T-cell (primary cell): ENCODE measurements around the gene ZYG11B. TPM values are rescaled to one million over a fixed set of nuclear protein-coding genes. Genes with fewer than 3 reads are reported as not detected.
"Not testable (repeated sequence)": the region's sequence is repeated elsewhere in the genome, so short reads cannot be mapped to it uniquely, and the experiment has no call there.

Experiments
- ATAC-seq, 4 experiments: fragments of 200-7000 bp in 3 of 4; fragments of 150-1000 bp in 1 of 4; cut with Tn5 transposase; replicated peaks in 1 of 4; 1 replicate in 3 of 4; 2 replicates in 1 of 4; pipeline ENCODE4 v1.10.0; 2021; ENCODE audit warnings: moderate library complexity in 3 of 4, mild to moderate bottlenecking in 2 of 4, moderate number of reproducible peaks in 1 of 4
- CTCF ChIA-PET, 2 donors: fragments of 300-600 bp; sonication (Branson Sonifier 250); formaldehyde crosslinking; loops; one replicate each; lab custom pipeline; 2022; ENCODE audit warnings: antibody characterized with exemption in 2 of 2; lab: Charles Lee
- POLR2A ChIA-PET, 2 donors: fragments of 300-600 bp; sonication (Branson Sonifier 250); formaldehyde crosslinking; loops; one replicate each; lab custom pipeline; 2022; ENCODE audit warnings: antibody characterized with exemption in 2 of 2; lab: Charles Lee
- DNase-seq, 35 experiments: peaks; one replicate each; pipeline versions ENCODE4 v3.0.0 to v3.0.0-alpha.2; 2013 to 2023
- H3K27ac ChIP-seq: one replicate; pipeline ENCODE4 v1.5.1; 2013; ENCODE audit warnings: low read length
- H3K27me3 ChIP-seq, 2 experiments: replicated peaks in 1 of 2; 1 replicate in 1 of 2; 2 replicates in 1 of 2; pipeline versions ENCODE4 v1.6.1 to v1.7.0; 2013; ENCODE audit warnings: low read length in 1 of 2, mixed read lengths in 1 of 2; ENCODE audit not compliant: control insufficient read depth in 2 of 2, insufficient read depth in 2 of 2; ENCODE audit errors: extremely low read depth in 1 of 2
- H3K36me3 ChIP-seq, 2 donors: 1 replicate in 1 of 2; 2 replicates in 1 of 2; pipeline versions ENCODE4 v1.6.1 to v1.7.0; 2013; ENCODE audit warnings: low read length in 1 of 2; ENCODE audit not compliant: control insufficient read depth in 2 of 2, insufficient read depth in 1 of 2; ENCODE audit errors: extremely low read depth in 1 of 2
- H3K4me1 ChIP-seq, 2 experiments: 1 replicate in 1 of 2; 2 replicates in 1 of 2; pipeline versions ENCODE4 v1.6.1 to v1.7.0; 2013; ENCODE audit warnings: low read length in 2 of 2, mixed read lengths in 1 of 2; ENCODE audit not compliant: insufficient read depth in 2 of 2, control insufficient read depth in 1 of 2; ENCODE audit errors: extremely low read depth in 1 of 2
- H3K4me3 ChIP-seq, 2 donors: 1 replicate in 1 of 2; 2 replicates in 1 of 2; pipeline versions ENCODE4 v1.5.1 to v1.7.0; 2013; ENCODE audit warnings: mild to moderate bottlenecking in 2 of 2, low read length in 1 of 2, moderate library complexity in 1 of 2; ENCODE audit not compliant: control insufficient read depth in 1 of 2; ENCODE audit errors: extremely low read depth in 1 of 2
- H3K9me3 ChIP-seq: 2 replicates; pipeline ENCODE4 v1.7.0; 2013
- H3K27ac Mint-ChIP-seq, 2 donors: one replicate each; pipeline ENCODE4 v1.8.0; 2020 to 2021; ENCODE audit warnings: mild to moderate bottlenecking in 2 of 2, mixed read lengths in 2 of 2
- H3K27me3 Mint-ChIP-seq, 2 donors: one replicate each; pipeline ENCODE4 v1.8.0; 2021 to 2022; ENCODE audit warnings: mixed read lengths in 2 of 2
- H3K36me3 Mint-ChIP-seq: one replicate; pipeline ENCODE4 v1.8.0; 2021; ENCODE audit warnings: mixed read lengths
- H3K4me1 Mint-ChIP-seq, 3 donors: one replicate each; pipeline ENCODE4 v1.8.0; 2020 to 2022; ENCODE audit warnings: mixed read lengths in 3 of 3, mild to moderate bottlenecking in 1 of 3
- H3K4me3 Mint-ChIP-seq, 3 donors: one replicate each; pipeline ENCODE4 v1.8.0; 2020 to 2022; ENCODE audit warnings: mild to moderate bottlenecking in 3 of 3, mixed read lengths in 3 of 3, moderate library complexity in 3 of 3
- H3K9me3 Mint-ChIP-seq, 3 donors: one replicate each; pipeline ENCODE4 v1.8.0; 2020 to 2022; ENCODE audit warnings: mixed read lengths in 3 of 3
- WGBS: methylation state at CpG from one replicate; pipeline ENCODE4 v1.1.5; 2013; ENCODE audit warnings: missing lambda C conversion rate; ENCODE audit not compliant: insufficient coverage; 5-methylcytosine and 5-hydroxymethylcytosine counted together
- total RNA-seq, 35 experiments: library from RNA in 6 of 35; stranded (reverse) in 6 of 35; fragments of 120-200 nt in 1 of 35; gene quantifications; one replicate each; pipeline versions ENCODE4 v1.2.1 to v1.2.4 and lab custom pipeline; 2013 to 2026

ZYG11B gene
- total RNA-seq, 5 donors from 2014 or later (not counting 1 experiment from before 2014, with no cell fraction given), result 16.6 to 22.2 (median 20.1) TPM

DNA sequence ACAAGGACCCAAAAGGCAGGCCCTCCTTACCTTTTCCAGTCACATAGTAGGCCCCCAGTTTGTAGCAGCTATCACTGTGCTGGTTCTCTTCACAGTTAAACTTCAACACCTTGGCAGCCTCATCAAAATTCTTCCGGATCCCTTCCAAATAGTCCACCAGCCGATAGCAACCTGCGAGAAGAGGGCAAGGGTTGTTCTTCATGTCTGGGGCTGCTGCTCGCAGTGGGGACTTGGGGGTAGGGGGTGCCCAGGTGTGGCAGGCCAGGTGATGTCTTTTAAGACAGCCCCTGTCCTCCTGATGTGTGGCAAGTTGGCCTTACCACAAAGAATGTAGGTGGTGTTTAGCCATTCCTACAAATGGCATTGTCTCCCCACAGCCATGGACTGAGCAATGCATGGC lies 33.6 kb upstream of the ZYG11B start:
- ATAC-seq, result no peak
- no peak for DNase-seq
- H3K27me3 ChIP-seq, result no peaks in the 10 kb centered on the region
- peaks cover 7 to 8% of the 10 kb centered on the region in 2 donors for H3K36me3 ChIP-seq
- Mint-ChIP-seq H3K9me3 (no peaks in the 10 kb centered on the region), H3K27ac (no peak overlapping the region), H3K4me1 (peaks cover 6 to 8% (median 8%) of the 10 kb centered on the region in 3 donors), H3K36me3 (peaks cover 18% of the 10 kb centered on the region), H3K4me3 (no peak overlapping the region), H3K27me3 (no peaks in the 10 kb centered on the region)
- WGBS, result no CpG with 5 or more reads among the region's 4 CpGs
- CTCF ChIA-PET, result no interaction called here
- peaks cover 3 to 5% of the 10 kb centered on the region in 2 experiments for H3K4me1 ChIP-seq
- H3K9me3 ChIP-seq, result no peaks in the 10 kb centered on the region
- H3K4me3 ChIP-seq, result no peak overlapping the region
- no peak overlapping the region for H3K27ac ChIP-seq
- POLR2A ChIA-PET, result no interaction called here

DNA sequence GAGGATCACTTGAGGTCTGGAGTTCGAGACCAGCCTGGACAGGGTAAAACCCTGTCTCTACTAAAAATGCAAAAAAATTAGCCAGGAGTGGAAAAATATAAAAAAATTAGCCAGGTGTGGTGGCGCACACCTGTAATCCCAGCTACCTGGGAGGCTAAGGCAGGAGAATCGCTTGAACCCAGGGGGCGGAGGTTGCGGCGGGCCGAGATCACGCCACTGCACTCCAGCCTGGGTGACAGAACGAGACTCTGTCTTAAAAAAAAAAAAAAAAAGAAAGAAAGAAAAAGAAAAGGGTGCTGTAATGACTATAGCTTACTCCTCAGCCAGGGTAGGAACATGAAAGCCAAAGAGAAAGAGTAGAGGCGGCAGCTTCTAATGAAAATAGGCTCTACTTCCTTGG lies 32.9 kb upstream of the ZYG11B start:
- ATAC-seq, H3K9me3 Mint-ChIP-seq, H3K27ac Mint-ChIP-seq, H3K27ac ChIP-seq, H3K9me3 ChIP-seq, DNase-seq, H3K4me3 Mint-ChIP-seq, H3K36me3 ChIP-seq, H3K27me3 ChIP-seq, H3K4me1 ChIP-seq, H3K4me3 ChIP-seq, H3K27me3 Mint-ChIP-seq: not testable (repeated sequence)
- H3K36me3 Mint-ChIP-seq, result peaks cover 18% of the 10 kb centered on the region
- POLR2A ChIA-PET, result interaction anchor here in 1 of 2 donors (0.5 to 0.6 kb wide), 2 partner anchors 140 to 143 kb away, joined by 3 to 8 read pairs; partner anchors contain the start of gene TUT4
- peaks cover 10 to 11% (median 11%) of the 10 kb centered on the region in 3 donors for H3K4me1 Mint-ChIP-seq
- CTCF ChIA-PET, result interaction anchor here in 1 of 2 donors (0.5 kb wide), 1 partner anchor 52 kb away, joined by 4 read pairs; no protein-coding TSS in a partner anchor
- WGBS, result 100% methylated on average over 1 of the region's 10 CpGs

DNA sequence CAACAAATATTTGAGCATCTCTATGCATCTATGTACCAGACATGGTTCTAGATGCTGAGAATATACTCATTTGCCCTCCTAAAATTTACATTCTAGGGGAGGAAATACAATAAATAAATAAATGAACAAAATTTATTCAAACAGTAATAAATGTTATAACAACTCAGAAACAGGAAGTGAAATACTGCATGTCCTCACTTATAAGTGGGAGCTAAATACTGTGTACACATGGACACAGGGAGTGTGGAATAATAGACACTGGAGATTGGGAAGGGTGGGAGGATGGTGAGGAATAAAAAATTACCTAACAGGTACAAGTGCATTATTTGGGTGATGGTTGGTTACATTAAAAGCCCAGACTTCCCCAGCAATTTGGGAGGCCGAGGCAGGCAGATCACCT lies 32.4 kb upstream of the ZYG11B start:
- CTCF ChIA-PET, result interaction anchor here in 1 of 2 donors (0.5 kb wide), 1 partner anchor 52 kb away, joined by 4 read pairs; no protein-coding TSS in a partner anchor

DNA sequence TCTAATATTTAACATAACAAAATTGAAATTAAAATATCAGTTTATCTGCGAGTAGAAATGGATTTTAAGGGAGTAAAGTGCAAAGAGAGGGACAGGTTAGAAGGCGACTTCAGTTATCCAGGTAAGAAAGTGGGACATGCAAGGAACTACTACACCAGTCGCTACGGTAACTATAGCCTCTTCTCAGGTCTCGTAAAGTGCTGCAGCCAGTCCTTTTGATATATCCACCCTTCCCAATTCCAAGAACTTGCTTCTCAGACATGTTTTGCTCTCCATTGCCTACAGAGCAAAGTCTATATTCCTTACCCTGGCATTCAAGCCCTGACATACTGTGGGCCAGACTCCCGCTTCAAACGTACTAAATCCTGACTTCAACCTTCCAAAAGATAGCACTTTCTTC lies 30.6 kb upstream of the ZYG11B start:
- Mint-ChIP-seq H3K27me3 (no peaks in the 10 kb centered on the region), H3K4me3 (peak overlapping the region in 2 of 3 donors; percentile 1 to 3), H3K36me3 (peaks cover 18% of the 10 kb centered on the region), H3K4me1 (peaks cover 15 to 17% (median 17%) of the 10 kb centered on the region in 3 donors), H3K9me3 (no peaks in the 10 kb centered on the region), H3K27ac (no peak overlapping the region)
- Histone ChIP-seq H3K27ac (no peak overlapping the region), H3K27me3 (no peaks in the 10 kb centered on the region), H3K36me3 (peaks cover 5 to 7% of the 10 kb centered on the region in 2 donors), H3K4me3 (no peak overlapping the region), H3K9me3 (no peaks in the 10 kb centered on the region), H3K4me1 (peaks cover 6 to 13% of the 10 kb centered on the region in 2 experiments)
- ATAC-seq (no peak), DNase-seq (no peak)
- 98% methylated on average over 4 of the region's 7 CpGs for WGBS
- POLR2A ChIA-PET, result interaction anchor here in 1 of 2 donors (0.6 kb wide), 1 partner anchor 229 kb away, joined by 3 read pairs; no protein-coding TSS in a partner anchor
- CTCF ChIA-PET, result no interaction called here

More for the DNA sequence above, 32.4 kb upstream of the ZYG11B start:
- Histone ChIP-seq H3K9me3 (no peaks in the 10 kb centered on the region), H3K36me3 (peaks cover 5 to 7% of the 10 kb centered on the region in 2 donors), H3K4me3 (no peak overlapping the region), H3K4me1 (peaks cover 6 to 13% of the 10 kb centered on the region in 2 experiments), H3K27ac (no peak overlapping the region), H3K27me3 (no peaks in the 10 kb centered on the region)
- peaks cover 15 to 16% (median 16%) of the 10 kb centered on the region in 3 donors for H3K4me1 Mint-ChIP-seq
- H3K36me3 Mint-ChIP-seq, result peaks cover 18% of the 10 kb centered on the region
- POLR2A ChIA-PET, result no interaction called here
- DNase-seq (no peak), ATAC-seq (no peak)
- 100% methylated on average over 1 of the region's 1 CpG for WGBS
- no peaks in the 10 kb centered on the region for H3K9me3 Mint-ChIP-seq
- no peak overlapping the region for H3K27ac Mint-ChIP-seq
- H3K27me3 Mint-ChIP-seq, result no peaks in the 10 kb centered on the region
- no peak overlapping the region for H3K4me3 Mint-ChIP-seq

DNA sequence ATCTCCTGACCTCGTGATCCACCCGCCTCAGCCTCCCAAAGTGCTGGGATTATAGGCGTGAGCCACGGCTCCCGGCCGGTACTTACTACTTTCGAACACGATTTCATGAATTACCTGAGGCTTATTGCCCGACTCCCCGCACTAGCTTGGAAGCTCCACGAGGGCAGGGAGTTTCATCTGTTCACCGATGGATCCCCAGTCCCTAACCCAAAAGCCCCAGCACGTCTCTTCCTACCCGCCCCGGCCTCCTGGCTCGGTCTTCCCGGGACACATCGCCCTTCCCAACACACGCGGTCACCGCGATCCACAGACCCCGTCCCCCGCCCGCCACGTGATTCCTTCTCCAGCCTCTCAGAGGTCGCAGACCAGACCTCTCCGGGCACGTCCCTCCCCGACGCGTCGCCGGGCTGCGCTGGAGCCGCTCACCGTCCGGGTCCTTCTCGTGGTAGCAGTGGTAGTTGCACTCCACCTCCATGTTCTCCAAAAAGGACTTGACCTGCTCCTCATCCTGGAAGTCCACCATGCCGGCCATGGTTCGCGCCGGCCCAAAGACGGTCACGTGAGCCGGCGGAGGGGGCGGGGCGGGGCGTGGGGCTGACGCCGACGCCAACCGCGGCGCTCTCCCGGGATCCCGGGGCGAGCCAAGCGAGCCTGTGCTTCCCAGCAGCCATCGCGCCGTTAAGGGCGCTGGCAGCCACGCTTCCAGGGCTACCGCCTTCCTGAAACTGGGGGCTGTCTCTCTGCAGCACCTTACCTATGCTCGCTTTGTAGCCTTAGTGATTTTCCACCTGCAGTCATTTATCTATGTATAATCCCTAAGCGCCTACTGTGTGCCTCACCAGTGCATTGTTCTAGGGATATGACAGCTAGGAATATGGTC lies 28.2 kb upstream of the ZYG11B start, which contains the start of gene COA7:
Gene COA7 (minus strand): TSS at position 553 of the 880 bp plus-strand sequence. CDS start 21 bp downstream, at position 532.
- Mint-ChIP-seq H3K4me1 (peaks cover 21 to 35% (median 25%) of the 10 kb centered on the region in 3 donors), H3K4me3 (peak within 1 kb of the TSS; percentile 87 to 88 (median 87)), H3K27ac (peak within 1 kb of the TSS; percentile 66 to 86), H3K9me3 (no peaks in the 10 kb centered on the region), H3K27me3 (no peaks in the 10 kb centered on the region), H3K36me3 (peaks cover 4% of the 10 kb centered on the region)
- Histone ChIP-seq H3K27me3 (no peaks in the 10 kb centered on the region), H3K36me3 (no peaks in the 10 kb centered on the region), H3K4me1 (peaks cover 8 to 18% of the 10 kb centered on the region in 2 experiments), H3K9me3 (no peaks in the 10 kb centered on the region), H3K27ac (peak within 1 kb of the TSS; percentile 41), H3K4me3 (peak within 1 kb of the TSS; percentile 59 to 69)
- POLR2A ChIA-PET, result no interaction called here
- DNase-seq (peak; percentile 2 to 74 (median 37)), ATAC-seq (peak; percentile 39 to 46 (median 42))
- WGBS, result 3% methylated on average over 66 of the region's 68 CpGs
- CTCF ChIA-PET, result interaction anchor here in 1 of 2 donors (0.6 kb wide), 1 partner anchor 249 kb away, joined by 3 read pairs; no protein-coding TSS in a partner anchor
